ENCODE data around the gene LBHD2.

GRCh38 chr14:103110681-103111231, 26.7 kb downstream of the LBHD2 start:
- TF ChIP-seq POLR2AphosphoS5 (IDR thresholded peaks at IDR 0.05; ENCODE audit: borderline replicate concordance, low read depth, low read length) (no peak), EZH2 (IDR thresholded peaks at IDR 0.05) (no peak), FOXP2 (optimal IDR thresholded peaks at IDR 0.05; ENCODE audit: control extremely low read depth, extremely low read length, insufficient read depth) (no peak)
